Lower lobe of right lung (tissue), 2 donors: ENCODE results near the gene APOLD1. TPM values are rescaled to one million over a fixed set of nuclear protein-coding genes. Genes with fewer than 3 reads are reported as not detected.
A peak's percentile ranks its signal among the peaks of the same experiment; 100 is the strongest.

Source experiments
- ATAC-seq, 2 donors: fragments of 200-7000 bp; cut with Tn5 transposase; one replicate each; pipeline ENCODE4 v1.9.1; 2020 to 2022; ENCODE audit warnings: mild to moderate bottlenecking in 2 of 2, moderate library complexity in 2 of 2
- DNase-seq: peaks from one replicate; pipeline ENCODE4 v3.0.0-alpha.2; 2020
- H3K27ac ChIP-seq: fragments of 200-600 bp; one replicate; pipeline ENCODE4 v1.8.0; 2022
- H3K27me3 ChIP-seq: fragments of 200-600 bp; one replicate; pipeline ENCODE4 v1.8.0; 2022; ENCODE audit warnings: low read depth
- H3K36me3 ChIP-seq: fragments of 200-600 bp; one replicate; pipeline ENCODE4 v1.8.0; 2022; ENCODE audit warnings: mild to moderate bottlenecking
- H3K4me1 ChIP-seq: fragments of 200-600 bp; one replicate; pipeline ENCODE4 v1.8.0; 2022
- H3K4me3 ChIP-seq: fragments of 200-600 bp; one replicate; pipeline ENCODE4 v1.8.0; 2022; ENCODE audit warnings: mild to moderate bottlenecking
- H3K9me3 ChIP-seq: fragments of 200-600 bp; one replicate; pipeline ENCODE4 v1.8.0; 2022
- CTCF ChIP-seq: fragments of 200-600 bp; IDR thresholded peaks from one replicate; pipeline ENCODE4 v1.8.0; 2022; ENCODE audit warnings: antibody characterized with exemption, mild to moderate bottlenecking
- intact Hi-C: fragments of 100-400 bp; cut with DNase I; formaldehyde crosslinking; loops from one replicate; pipeline ENCODE4 v1.11.0; 2022
- total RNA-seq: library from RNA; stranded (reverse); fragmentation: NEBNext Ultra II Directional; extraction: Animal tissue kit (Norgen Biotek cat#: 25700); gene quantifications from one replicate; pipeline ENCODE4 v1.2.1, GENCODE V29; 2021
- donor health status: DM: no; HTN: yes; CAD: no; lungs with severe emphysema.

Gene APOLD1
- total RNA-seq, 1 donor from 2014 or later = 11.0 TPM

DNA sequence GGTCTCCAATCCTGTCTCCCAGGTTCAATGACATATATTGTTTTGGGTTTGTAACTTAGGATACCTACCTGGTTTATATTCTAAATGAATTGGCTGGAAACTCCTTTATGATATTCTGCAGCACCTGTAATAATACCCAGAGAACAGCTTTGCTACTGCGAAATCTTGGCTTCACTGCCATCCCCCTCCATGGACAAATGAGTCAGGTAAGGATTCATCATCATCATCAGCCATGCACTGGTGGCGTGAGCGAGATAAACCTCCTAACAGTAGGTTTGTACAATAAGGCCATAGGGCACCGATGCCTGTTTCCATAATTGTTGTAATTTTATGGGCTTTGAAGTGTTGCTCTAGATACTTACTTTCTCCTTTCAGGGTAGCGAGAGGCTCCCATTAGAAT, 38.4 kb downstream of the APOLD1 start:
- intact Hi-C loops = no loop called here
- Histone ChIP-seq H3K27me3 (no peaks in the 10 kb centered on the region), H3K4me1 (peaks cover 5% of the 10 kb centered on the region), H3K4me3 (no peak overlapping the region), H3K27ac (peak overlapping the region; percentile 27), H3K9me3 (no peaks in the 10 kb centered on the region), H3K36me3 (peaks cover 86% of the 10 kb centered on the region)
- ATAC-seq (no peak), DNase-seq (no peak)
- TF ChIP-seq CTCF = no peak

DNA sequence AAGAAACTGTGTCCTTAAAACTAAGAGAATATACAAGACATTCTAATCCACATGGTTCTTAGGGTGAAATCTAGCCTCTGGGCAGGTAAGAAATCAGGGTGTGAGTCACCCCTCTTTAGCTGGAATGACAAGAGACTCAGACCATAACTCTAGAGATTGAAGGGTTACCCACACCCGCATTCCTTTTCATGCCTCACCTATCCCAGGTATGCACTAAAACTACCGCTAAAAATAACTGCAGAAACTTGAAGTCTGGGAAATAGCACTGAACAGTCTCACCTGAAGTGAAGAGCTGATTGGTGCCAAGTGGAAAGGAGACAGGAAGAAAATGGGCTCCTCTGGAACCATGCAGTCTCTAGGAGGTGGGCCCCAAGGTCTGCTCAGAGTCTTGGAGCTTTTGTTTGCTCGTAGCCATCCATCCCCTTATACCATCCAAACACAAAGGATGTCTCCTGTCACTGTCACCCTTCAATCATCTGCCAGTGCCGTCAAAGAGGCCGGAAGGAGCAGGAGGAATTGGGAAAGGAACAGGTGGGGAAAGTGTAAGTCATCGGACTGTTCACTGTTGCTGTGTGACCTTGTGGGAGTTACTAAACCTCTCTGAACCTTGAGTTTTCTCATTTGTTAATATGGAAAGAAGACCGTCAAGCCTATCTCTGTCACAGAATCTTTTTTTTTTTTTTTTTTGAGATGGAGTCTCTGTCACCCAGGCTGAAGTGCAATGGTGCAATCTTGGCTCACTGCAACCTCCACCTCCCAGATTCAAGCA, 50.1 kb downstream of the APOLD1 start:
- no peak for TF ChIP-seq CTCF

DNA sequence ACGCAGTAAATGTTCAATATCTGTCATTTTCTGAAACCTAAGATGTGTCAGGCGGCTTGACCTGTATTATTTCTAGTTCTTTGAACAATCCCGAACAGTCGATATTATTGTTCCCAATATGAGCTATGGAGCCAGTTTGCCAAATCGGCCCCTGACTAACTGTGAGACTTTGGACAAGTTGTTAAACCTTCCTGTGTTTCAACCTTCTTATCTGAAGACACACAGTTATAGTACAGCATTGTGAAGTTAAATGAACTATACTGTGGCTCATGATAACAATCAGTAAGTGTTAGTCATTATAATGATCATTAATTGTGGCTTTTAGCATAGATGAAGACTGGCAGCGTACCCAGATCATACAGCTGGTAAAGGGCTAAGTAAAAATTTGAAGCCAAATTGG, 51.1 kb downstream of the APOLD1 start:
- no peaks in the 10 kb centered on the region for H3K9me3 ChIP-seq
- ATAC-seq = no peak
- TF ChIP-seq CTCF = no peak
- H3K27ac ChIP-seq = peak overlapping the region; percentile 78
- H3K4me1 ChIP-seq = no peaks in the 10 kb centered on the region
- peaks cover 30% of the 10 kb centered on the region for H3K36me3 ChIP-seq
- peak overlapping the region; percentile 21 for H3K4me3 ChIP-seq
- intact Hi-C loops = no loop called here
- DNase-seq = no peak
- H3K27me3 ChIP-seq = no peaks in the 10 kb centered on the region

More for the DNA sequence above, 50.1 kb downstream of the APOLD1 start:
- Histone ChIP-seq H3K9me3 (no peaks in the 10 kb centered on the region), H3K4me3 (no peak overlapping the region), H3K4me1 (no peaks in the 10 kb centered on the region), H3K36me3 (peaks cover 39% of the 10 kb centered on the region), H3K27me3 (no peaks in the 10 kb centered on the region), H3K27ac (peak overlapping the region; percentile 78)
- intact Hi-C loops = no loop called here
- no peak for DNase-seq
- peak; percentile 90 to 91 for ATAC-seq

DNA sequence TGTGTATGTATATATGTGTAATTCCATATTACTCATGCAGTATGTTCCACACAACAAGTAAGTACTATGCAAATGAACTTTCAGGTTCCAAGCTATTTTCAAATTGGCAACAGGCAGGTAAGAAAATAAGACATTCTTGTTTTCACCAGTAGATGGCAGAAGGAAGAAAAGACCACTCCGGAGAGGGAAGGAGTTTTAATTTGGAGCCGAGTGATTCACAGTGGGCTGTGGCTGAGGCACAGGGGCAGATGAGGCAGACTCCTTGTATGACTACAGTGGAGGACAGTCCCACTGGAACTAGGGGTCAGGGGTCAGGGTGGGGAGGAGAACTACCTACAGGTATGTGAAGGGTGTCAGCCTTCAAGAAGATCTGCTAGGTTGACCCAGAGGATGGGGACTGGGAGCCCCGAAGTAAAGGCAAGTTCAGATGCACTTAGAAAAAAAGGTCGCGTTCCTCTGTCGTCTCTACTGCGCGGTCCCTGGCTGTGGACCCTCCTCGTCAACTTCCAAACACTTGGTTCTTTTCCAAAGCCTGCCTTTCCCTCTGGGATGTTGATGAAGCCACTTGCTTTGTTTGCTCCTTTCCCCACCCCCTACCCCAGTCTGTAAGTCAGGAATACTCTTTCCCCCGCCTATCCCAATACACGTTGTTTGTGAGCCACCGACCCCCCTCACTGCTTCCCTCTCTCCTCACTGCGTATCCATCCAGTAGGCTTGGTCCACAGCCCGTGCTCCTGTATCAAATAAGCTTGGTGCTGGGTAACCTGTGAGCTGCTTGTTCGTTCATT, 51.8 kb downstream of the APOLD1 start:
- Histone ChIP-seq H3K27me3 (no peaks in the 10 kb centered on the region), H3K27ac (peak overlapping the region; percentile 56), H3K36me3 (peaks cover 26% of the 10 kb centered on the region), H3K4me1 (no peaks in the 10 kb centered on the region), H3K4me3 (peak overlapping the region; percentile 21), H3K9me3 (no peaks in the 10 kb centered on the region)
- ATAC-seq (peak; percentile 70 to 82), DNase-seq (no peak)
- intact Hi-C loops = no loop called here
- peak; percentile 40 for TF ChIP-seq CTCF

GRCh38 chr12:12837813-12838153, 52.3 kb downstream of the APOLD1 start:
- TF ChIP-seq CTCF = no peak
- Histone ChIP-seq H3K9me3 (no peaks in the 10 kb centered on the region), H3K27ac (peak overlapping the region; percentile 56), H3K4me3 (no peak overlapping the region), H3K27me3 (no peaks in the 10 kb centered on the region), H3K36me3 (peaks cover 20% of the 10 kb centered on the region), H3K4me1 (no peaks in the 10 kb centered on the region)
- intact Hi-C loops = no loop called here
- ATAC-seq = peak; percentile 38 to 39
- no peak for DNase-seq
